Nasal cavity respiratory epithelium epithelial cell of viscerocranial mucosa (primary cell): ENCODE results near the gene ATG7. TPM values are rescaled to one million over a fixed set of nuclear protein-coding genes. Genes with fewer than 3 reads are reported as not detected.

Experiments used
- total RNA-seq: library from RNA; depleted of rRNA; stranded (reverse); fragments of >200 nt; gene quantifications from 2 replicates; pipeline ENCODE4 v1.2.3, GENCODE V29; 2014

The ATG7 gene, protein sequence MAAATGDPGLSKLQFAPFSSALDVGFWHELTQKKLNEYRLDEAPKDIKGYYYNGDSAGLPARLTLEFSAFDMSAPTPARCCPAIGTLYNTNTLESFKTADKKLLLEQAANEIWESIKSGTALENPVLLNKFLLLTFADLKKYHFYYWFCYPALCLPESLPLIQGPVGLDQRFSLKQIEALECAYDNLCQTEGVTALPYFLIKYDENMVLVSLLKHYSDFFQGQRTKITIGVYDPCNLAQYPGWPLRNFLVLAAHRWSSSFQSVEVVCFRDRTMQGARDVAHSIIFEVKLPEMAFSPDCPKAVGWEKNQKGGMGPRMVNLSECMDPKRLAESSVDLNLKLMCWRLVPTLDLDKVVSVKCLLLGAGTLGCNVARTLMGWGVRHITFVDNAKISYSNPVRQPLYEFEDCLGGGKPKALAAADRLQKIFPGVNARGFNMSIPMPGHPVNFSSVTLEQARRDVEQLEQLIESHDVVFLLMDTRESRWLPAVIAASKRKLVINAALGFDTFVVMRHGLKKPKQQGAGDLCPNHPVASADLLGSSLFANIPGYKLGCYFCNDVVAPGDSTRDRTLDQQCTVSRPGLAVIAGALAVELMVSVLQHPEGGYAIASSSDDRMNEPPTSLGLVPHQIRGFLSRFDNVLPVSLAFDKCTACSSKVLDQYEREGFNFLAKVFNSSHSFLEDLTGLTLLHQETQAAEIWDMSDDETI
- 52.6 and 62.1 TPM in 2 replicates for total RNA-seq

DNA sequence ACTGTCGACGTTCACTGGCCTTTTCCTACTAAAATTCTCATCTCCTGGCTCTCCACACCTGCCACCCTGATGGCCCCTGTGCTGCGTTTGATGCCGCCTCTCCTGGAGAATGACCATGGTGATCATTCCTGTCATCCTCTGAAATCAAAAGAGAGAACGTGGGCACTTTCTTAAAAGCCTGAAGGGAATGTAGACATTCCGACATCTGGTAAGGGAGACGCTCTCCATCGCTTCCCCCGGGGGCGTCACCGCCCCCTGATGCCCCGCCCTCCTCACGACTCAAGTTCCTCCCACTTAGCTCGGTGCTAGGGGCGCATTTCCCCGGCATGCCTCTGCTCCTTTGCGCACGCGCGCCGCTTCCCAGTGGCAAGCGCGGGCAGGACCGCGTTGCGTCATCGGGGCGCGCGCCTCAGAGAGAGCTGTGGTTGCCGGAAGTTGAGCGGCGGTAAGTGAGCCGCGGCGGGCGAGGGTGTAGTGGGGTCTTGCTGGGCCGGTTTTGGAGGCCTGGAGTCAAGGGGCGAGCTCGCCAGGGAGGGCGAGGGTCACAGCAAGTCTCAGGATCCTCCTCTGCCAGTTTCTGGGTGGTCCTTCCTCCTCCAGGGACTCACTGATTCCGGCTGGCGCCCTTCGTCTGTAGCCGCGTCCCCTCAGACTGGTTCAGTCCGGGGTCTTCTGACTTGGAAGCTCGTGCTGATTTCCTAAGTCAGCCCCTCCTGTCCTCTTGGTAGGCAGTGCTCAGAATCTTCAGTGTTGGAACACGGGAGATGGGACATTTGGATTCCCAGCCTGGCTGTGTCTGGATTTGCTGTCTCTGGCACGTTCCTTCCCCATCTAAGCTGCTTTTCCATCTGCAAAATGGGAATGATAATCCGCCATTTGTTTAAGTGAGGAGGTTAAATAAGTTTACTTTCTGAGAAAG lies at the start of gene ATG7:
Gene ATG7 (plus strand): TSS at position 412 of the 919 bp plus-strand sequence. CDS start 26,299 bp downstream, outside the sequence.

Other genes with a start within 250 kb of the ATG7 start
- 5.1 and 7.7 TPM in 2 replicates for gene HRH1, start 117.9 kb upstream of the ATG7 start, total RNA-seq